Measurements from ENCODE around the gene GDF9.

Gene GDF9

GRCh38 chr5:132819468-132819867 is 46.8 kb downstream of the GDF9 start:
- DNase-seq (ENCODE audit: low read depth in 2 of 2) = no peak

GRCh38 chr5:132817011-132817410 is 49.3 kb downstream of the GDF9 start:
- DNase-seq (ENCODE audit: low read depth in 2 of 2) = no peak

GRCh38 chr5:132816554-132816953 is 49.7 kb downstream of the GDF9 start:
- no peak for DNase-seq (ENCODE audit: low read depth in 2 of 2)

- DNase-seq (ENCODE audit: low read depth in 2 of 2) = no peak
Observed at GRCh38 chr5:132816083-132816482, 50.2 kb downstream of the GDF9 start.

DNA sequence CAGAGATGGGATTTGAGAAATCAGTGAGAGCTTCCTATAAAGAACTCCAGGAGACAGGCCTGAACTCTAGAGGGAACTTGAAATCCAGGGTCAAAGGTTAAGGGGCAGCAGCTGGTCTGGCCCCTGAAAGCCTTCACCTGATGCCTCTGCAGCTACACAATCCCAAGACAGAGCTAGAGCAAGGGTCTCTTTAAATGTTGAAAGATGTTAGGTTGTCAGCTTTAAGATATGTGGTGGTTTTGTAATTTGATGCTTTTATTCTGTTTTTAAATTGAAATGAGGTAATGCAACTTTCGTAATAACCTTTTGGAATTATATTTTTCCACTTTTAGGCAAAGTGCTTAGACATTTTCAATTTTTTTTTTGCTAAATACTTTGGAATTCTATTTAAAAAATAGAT is 50.8 kb downstream of the GDF9 start:
- no peak for DNase-seq (ENCODE audit: low read depth in 2 of 2)

- DNase-seq (ENCODE audit: low read depth in 2 of 2) = no peak
Observed at GRCh38 chr5:132814503-132815294, 51.6 kb downstream of the GDF9 start.

GRCh38 chr5:132813599-132814502 is 52.4 kb downstream of the GDF9 start:
- DNase-seq (ENCODE audit: low read depth in 2 of 2) = no peak

DNA sequence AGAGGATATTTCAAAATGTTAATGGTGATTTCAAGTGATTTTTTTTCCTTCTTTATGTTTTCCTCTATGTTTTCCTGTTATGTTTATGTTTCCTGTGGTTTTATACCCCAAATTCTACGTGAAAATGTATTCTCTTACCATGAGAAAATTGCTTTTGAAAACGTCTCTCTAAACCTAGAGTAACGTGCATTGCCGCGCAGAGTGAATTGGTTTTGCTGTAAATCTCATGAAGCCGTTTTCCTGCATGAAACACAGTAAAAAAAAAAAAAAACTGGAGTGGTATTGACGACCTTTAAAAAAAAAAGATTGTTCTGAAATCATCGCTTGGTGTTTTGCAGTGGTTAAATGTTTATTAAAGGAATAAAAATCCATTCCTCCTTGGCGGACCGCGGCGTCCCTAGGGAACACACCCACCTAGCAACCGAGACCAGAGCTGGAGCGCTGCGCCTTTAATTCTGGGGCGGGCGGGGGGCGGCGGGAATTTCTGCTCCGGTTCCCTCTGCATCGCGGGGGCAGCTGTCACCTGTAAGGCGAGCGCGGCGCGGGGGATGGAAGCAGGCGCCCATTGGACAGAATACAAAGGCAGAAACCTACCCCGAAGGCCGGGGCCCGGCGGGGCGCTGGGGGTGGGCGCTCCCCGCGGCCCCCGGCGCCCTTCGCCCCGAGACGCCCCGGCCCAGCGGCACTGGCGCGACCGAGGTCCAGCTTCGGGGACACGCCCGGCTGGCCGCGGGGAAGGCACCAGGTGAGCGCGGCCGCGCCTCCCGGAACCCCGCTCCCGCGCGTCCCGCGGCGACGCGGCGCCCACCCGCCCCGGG is 53.3 kb downstream of the GDF9 start, which contains the start of gene SOWAHA:
Gene SOWAHA, plus strand, starts transcription at position 522 of the 818 bp plus-strand sequence. CDS start 320 bp downstream, outside the sequence.
- no peak for DNase-seq (ENCODE audit: low read depth in 2 of 2)

DNA sequence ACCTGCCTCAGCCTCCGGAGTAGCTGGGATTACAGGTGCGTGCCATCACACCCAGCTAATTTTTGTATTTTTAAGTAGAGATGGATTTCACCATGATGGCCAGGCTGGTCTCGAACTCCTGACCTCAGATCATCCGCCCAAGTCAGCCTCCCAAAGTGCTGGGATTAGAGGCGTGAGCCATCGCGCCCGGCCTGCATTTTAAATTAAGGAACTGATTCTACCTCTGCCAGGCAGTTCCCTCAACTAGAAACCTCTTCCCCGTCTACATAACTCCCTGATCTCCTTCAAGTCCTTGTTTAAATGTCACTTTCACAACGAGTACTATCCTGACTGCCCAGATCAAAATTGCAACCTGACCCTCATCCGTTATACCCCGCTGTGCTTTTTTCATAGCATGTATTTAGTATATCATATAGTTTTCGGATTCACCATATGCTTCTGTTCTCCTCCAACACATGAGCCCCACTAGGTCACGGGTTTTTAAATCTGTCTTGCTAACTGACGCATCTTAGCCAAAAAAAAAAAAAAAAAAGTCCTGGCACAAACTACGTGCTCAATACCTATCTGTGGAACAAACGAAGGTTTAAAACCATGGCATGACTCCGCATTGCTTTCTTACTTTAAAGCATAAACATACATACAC is 54.0 kb downstream of the GDF9 start:
- DNase-seq (ENCODE audit: low read depth in 2 of 2) = no peak
